GM19193 (cell line): ENCODE results near the gene LSAMP.

Experiments used
- POLR2A ChIP-seq: IDR thresholded peaks from 4 replicates; pipeline ENCODE4 v1.6.1; 2011; ENCODE audit not compliant: insufficient read depth, insufficient read length; ENCODE audit errors: extremely low read depth

Gene LSAMP

GRCh38 chr3:116018646-116019045, 426.6 kb downstream of the LSAMP start:
- TF ChIP-seq POLR2A: no peak

DNA sequence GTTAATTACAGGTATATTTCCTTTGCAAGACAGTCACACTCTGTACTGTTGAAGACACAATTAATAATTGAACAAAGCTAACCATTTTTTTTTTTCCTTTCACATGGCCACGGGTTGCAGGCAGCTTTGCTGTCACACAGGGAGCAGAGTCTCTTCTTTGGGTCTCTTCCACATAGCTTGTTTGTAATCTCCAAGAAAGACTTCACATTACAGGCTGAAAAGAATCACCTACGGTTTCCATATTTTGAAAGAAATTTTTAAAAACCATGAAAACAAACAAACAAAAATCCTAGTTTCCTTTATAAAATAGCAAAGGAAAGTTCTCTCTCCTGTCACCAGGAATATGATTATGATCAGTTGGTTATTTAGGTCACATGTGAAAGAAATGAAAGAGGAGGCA, 429.4 kb downstream of the LSAMP start:
- TF ChIP-seq POLR2A: no peak

GRCh38 chr3:116007000-116007399, 438.3 kb downstream of the LSAMP start:
- no peak for TF ChIP-seq POLR2A

GRCh38 chr3:116005404-116005803, 439.9 kb downstream of the LSAMP start:
- TF ChIP-seq POLR2A: no peak

GRCh38 chr3:116002235-116002634, 443.1 kb downstream of the LSAMP start:
- TF ChIP-seq POLR2A: no peak

GRCh38 chr3:116001151-116001621, 444.1 kb downstream of the LSAMP start:
- no peak for TF ChIP-seq POLR2A

GRCh38 chr3:116000311-116000710, 445.0 kb downstream of the LSAMP start:
- no peak for TF ChIP-seq POLR2A

DNA sequence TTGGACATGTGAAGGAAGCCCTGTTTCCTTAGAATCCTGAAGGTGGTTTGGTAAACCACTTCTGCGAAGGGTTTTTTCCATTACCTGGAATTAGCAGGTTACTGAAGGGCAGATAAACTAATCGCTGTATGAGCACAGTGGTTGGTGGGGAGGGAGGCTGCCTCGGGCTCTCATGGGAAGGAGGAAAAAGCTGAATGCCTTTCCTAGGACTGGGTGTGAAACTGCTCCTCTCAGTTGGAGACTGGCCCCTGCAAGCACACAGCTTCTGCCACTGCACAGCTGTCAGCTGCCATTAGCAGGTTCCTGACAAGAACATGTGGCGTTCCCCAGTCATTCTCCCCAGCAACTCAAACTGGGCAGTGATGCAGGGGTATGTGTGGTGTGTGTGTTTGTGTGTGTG, 445.7 kb downstream of the LSAMP start:
- no peak for TF ChIP-seq POLR2A

DNA sequence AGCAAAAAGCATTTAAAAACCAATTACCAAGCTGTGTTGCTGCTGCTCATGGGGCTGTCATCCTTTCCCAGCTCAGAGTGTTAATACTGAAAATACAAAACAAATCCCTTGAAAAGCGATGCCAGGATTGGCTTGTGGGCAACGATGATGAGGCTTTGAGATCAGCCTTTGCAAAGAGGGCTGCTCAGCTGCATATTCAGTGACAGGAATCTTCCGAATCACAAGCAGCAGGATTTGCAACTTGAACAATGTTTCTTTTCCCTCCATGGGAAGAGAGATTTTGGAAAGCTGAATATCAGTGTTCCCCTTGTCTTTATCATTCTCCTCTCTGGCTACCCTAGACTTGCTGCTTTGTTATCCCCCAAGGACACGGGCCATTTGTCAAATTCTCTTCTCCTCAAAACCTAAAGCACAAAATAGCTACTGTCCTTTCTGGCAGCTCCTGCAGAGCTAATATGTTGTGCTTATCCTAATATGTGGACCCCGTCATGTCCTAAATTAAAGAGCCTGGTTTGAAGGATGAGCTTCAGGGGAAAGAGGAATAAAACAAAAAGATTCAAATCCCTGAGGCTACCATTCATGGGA, 446.2 kb downstream of the LSAMP start:
- TF ChIP-seq POLR2A: no peak

- no peak for TF ChIP-seq POLR2A
Observed at GRCh38 chr3:115996420-115997108, 448.7 kb downstream of the LSAMP start.

DNA sequence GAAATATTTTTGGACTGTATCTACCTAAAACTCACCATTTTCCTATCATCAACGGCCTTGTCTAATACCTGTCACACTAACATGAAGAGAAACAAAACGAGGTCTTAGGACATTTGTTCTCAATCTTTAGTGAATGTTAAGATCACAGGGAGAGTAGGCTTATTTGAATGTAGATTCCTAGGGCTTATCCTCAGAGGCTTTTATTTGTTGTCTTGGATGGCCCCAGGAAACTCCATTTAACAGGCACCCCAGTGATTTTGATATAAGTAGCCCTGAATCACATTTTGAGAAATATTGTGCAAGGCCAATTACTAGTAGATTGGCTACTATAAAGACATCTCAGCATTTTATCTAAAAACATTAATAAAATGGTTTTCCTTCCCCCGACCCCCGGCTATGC, 454.6 kb downstream of the LSAMP start:
- no peak for TF ChIP-seq POLR2A

DNA sequence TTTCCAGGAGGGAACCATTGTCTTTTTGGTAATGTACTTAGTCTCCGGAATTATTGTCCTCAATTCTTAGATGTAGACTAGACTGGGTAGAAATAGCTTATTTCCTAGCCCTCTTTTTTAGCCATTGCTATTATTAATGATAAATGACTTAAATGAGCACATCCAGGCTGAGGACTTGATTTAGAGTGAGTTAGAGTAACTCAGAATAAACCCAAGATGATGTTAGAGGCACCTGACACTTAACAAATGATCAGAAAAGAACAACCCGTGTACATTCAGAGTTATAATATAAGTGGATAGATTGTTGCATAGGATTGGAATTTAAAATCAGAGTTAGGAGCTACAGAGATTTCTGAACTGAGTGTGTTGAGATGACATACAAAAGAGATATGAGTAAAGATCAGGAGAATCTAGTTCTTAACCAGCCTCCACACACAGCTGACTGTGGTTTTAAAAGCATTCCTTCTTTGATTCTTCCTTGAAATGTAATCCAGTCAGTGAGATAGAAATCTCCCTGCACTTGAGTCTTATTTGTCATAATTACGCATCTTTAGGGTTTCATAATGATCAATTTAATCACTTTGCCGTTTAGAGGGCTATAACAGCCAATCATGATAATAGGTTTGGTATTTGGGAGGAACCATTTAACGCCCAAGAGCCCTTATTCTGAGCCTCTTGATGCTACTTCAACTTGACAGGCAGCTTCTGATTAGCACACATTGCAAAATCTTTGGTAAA, 455.4 kb downstream of the LSAMP start:
- no peak for TF ChIP-seq POLR2A

DNA sequence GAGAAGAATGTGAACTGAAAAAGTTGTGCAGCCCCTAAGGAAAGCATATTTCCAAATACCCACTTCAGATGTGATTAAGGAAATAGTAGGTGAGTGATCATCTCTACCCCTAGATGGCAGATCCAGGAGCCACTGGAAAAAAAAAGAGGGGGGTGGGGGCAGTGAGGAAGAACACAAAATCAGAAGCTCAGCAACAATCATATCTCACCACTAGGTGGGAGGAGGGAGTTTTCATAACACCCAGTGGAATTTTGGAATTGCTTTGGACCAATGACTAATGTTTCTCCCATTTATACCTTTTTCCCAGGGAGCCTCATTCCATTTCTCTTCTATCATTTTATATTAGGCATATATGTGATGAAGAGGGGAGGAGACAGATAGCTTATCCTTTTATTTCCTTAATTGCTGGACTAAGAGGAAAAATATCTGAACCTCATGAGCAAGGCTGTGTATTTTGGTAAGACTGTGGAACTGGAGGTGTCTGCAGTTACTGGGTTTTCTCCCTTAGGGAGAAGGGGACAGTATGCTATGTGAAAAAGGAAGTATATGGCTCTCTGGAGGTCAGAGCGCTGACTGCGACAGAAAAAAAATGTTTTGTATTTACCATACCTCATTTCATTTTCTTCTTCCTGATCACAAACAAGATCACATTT, 458.6 kb downstream of the LSAMP start:
- TF ChIP-seq POLR2A: no peak

- no peak for TF ChIP-seq POLR2A
Observed at GRCh38 chr3:115982629-115983028, 462.7 kb downstream of the LSAMP start.

GRCh38 chr3:115982108-115982507, 463.2 kb downstream of the LSAMP start:
- TF ChIP-seq POLR2A: no peak
